ENCODE results near the gene C1RL.

Gene C1RL, protein sequence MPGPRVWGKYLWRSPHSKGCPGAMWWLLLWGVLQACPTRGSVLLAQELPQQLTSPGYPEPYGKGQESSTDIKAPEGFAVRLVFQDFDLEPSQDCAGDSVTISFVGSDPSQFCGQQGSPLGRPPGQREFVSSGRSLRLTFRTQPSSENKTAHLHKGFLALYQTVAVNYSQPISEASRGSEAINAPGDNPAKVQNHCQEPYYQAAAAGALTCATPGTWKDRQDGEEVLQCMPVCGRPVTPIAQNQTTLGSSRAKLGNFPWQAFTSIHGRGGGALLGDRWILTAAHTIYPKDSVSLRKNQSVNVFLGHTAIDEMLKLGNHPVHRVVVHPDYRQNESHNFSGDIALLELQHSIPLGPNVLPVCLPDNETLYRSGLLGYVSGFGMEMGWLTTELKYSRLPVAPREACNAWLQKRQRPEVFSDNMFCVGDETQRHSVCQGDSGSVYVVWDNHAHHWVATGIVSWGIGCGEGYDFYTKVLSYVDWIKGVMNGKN

GRCh38 chr12:7108796-7109571 lies at the start of gene C1RL:
Gene C1RL, minus strand, starts transcription at chr12:7109214. Its CDS starts 34 bp downstream, at chr12:7109180.
- peak; percentile 27 for DNase-seq (ENCODE audit: low read depth)

- no peak for DNase-seq (ENCODE audit: low read depth)
Measured at GRCh38 chr12:7157391-7157790, 48.4 kb upstream of the C1RL start.

DNA sequence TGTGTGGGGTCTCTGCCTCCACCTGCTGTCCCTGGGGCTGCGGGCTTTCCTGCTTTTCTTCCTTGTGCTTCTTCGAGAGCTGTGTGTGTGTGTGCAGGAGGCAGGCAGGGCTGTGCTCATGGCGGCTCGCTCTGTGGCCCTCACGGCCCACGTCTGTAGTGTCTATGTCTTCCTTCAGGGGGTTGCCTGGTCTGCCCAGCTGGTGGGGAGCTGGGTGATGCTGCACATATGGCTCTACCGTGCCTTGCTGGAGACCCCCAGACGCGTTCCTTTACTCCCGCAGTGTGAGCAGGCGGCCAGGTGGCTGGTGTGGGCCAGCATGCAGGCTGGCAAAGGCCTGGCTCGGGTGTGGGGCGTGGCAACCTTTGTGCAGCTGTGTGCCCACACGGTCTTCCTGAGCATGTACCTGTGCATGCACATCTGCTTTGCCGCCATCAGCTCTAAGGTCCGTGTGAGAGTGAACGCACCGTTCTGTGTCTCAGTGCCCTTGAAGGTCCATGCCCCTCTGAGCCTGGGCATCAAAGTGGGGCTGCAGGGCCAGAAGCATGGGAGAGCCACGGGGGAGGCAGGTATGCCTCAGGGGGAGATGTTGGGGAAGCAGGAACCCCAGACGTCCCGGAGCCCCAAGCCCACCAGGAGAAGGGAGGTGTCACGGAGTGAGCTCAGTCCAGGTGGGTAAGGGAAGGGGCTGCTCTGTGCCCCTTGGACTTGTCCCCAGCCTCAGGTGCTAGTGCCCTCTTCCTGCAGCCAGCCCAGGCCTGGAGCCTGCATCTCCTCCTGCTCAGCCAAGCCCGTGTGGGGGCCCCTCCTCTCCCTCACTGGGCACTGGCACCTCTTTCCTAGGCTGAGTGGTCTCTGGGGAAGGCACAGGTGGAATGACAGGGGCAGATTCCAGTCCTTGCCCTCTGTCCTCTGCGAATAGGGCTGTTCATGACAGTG lies 47.5 kb upstream of the C1RL start:
- no peak for DNase-seq (ENCODE audit: low read depth)

DNA sequence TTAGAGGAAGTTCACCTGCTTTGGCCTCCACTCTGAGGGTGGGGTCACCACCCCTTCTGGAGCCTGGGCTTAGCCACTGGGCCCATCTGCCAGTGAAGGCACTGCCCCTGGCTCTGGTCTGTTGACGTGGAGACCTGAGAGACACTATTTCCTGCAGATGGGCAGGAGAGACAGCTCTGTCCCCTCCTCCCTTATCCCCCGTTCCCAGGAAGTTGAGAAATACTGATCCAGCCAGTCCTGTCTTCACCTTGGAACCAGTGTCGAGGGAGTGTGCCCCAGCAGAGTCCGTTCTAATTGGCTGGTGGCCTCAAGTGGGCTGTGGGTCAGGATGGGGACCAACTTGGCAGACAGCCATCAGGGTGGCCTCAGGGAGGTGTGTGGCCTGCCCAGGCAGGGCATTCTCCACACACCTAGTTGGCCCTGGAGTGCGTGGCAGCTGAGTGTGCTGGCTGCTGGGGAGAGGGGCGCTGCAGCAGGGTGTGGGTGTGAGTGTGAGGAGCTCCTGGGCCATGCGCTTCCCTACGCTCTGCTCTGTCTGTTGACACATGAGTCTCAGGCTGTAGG lies 46.5 kb upstream of the C1RL start:
- no peak for DNase-seq (ENCODE audit: low read depth)

DNA sequence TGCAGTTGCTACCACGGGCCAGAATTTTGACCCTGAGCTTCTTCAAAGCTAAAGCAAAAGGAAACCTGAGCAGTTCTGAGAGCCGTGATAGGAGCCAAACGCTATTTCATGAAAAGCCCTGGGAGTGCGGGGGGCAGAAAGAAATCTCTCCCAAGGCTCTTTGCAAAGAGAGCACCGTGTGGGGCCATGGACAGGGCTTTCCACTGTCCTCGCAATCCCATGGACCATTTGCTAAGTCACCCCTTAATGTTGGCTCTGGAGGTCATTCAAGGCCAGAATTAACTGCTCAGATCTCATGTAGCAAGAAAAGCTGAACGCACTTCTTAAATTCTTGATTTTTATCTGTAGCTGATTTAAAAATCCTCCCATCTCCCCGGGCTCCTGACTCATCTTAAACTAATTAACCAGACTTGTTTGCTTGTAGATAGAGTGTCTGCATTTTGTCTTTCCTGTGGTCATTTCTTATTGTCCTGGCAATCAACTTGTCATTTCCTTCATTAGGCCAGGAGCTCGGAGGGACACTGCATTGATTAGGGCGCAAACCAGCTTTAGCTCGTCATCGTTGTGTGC lies 46.0 kb upstream of the C1RL start:
- no peak for DNase-seq (ENCODE audit: low read depth)

DNA sequence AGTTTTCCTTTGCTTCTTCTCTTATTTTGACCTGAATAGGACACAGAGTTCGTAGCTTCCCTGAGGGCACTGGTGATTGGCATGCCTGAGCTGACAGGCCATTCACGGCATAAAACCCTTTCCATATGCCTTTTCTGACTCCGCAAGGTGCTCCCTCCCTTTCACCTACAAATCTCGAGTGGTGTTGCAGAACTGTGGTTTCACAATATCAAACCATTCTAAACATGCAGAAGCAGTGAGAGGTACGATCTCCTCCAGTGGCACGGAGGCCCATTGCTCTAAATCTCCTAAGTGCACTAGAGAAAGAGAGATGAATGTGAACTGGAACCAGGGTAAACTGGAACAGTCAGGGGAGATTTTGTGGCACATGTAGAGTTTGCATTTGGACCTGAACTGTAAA lies 45.0 kb upstream of the C1RL start:
- DNase-seq (ENCODE audit: low read depth) = no peak

DNA sequence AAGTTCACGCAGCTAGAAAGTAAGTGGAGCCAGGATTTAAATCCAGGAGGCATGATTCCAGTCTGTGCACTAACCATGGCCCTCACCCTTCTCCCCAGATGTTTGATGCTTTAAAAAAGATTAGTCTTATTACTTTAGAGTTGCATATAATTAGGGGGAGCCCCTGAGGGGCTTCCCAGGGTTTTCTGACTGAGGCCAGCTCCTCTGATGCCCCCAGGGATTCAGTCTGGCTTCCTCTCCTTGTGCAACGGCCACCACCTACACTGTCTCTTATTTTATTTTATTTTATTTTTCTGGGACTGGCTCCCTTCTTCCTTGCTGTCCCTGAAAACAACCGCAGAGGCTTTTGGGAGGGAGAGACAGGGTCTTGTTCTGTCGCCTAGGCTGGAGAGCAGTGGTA lies 43.8 kb upstream of the C1RL start:
- DNase-seq (ENCODE audit: low read depth) = no peak

- DNase-seq (ENCODE audit: low read depth) = no peak
Measured at GRCh38 chr12:7151532-7151931, 42.5 kb upstream of the C1RL start.

- DNase-seq (ENCODE audit: low read depth) = no peak
Measured at GRCh38 chr12:7150841-7151240, 41.8 kb upstream of the C1RL start.

- no peak for DNase-seq (ENCODE audit: low read depth)
Measured at GRCh38 chr12:7150356-7150755, 41.3 kb upstream of the C1RL start.

DNA sequence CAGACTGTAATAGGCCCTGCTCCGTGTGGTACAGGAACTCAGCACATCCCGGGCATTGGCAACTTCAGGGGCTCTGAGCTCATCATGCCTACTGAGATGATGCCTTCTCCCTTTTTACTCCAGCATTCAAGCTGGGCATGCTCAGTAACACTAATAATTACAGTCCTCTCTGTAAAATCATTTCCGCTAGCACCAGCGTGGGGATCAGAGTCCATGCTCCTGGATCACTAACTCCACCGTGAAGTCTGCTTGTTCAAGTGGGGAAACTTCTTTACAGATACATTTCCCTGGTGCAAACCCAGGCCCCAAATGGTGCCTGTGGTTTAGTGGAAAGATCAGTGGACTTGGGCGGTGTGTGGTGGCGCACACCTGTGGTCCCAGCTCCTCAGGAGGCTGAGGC lies 37.9 kb upstream of the C1RL start:
- DNase-seq (ENCODE audit: low read depth) = no peak

DNA sequence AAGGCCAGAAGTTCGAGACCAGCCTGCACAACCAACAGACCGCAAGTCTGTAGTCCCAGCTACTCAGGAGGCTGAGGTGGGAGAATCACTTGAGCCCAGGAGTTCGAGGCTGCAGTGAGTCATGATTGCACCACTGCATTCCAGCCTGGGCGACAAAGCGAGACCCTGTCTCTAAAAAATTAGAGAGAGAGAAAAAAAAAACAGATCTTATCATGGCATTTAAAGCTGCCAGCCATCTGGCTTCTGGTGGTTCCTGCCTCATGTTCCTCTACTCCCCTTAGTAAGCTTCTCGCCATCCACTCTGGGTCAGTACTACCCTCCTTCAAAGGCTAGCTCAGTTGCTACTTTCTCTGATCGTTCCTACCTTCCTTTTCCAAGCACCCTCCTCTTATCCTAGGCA lies 37.2 kb upstream of the C1RL start:
- no peak for DNase-seq (ENCODE audit: low read depth)

- no peak for DNase-seq (ENCODE audit: low read depth)
Measured at GRCh38 chr12:7145671-7146070, 36.7 kb upstream of the C1RL start.

- DNase-seq (ENCODE audit: low read depth) = no peak
Measured at GRCh38 chr12:7144414-7145120, 35.6 kb upstream of the C1RL start.

DNA sequence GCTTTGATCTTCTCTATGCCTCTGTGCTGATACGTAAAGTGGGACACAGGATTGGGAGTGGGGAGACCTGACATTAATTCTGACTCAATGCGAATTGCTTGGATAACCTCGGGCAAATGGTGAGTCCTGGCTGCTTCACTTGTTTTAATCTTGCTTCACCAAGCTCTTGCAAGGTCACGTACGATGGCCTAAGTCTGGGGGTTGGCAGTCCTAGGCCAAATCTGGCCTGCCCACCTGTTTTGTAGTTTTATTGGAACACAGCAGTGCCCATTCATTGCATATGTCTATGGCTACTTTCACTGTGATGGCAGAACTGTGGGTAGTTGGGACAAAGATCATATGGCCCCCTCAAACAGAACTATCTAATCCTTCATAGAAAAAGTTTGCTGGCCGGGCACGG lies 34.5 kb upstream of the C1RL start:
- no peak for DNase-seq (ENCODE audit: low read depth)

- no peak for DNase-seq (ENCODE audit: low read depth)
Measured at GRCh38 chr12:7142809-7143465, 33.9 kb upstream of the C1RL start.

- DNase-seq (ENCODE audit: low read depth) = no peak
Measured at GRCh38 chr12:7142056-7142644, 33.1 kb upstream of the C1RL start.

- DNase-seq (ENCODE audit: low read depth) = no peak
Measured at GRCh38 chr12:7141351-7142005, 32.5 kb upstream of the C1RL start.

GRCh38 chr12:7139200-7139599 lies 30.2 kb upstream of the C1RL start:
- DNase-seq (ENCODE audit: low read depth) = no peak

All from GM04503 (cell line).